ENCODE data around the gene TTLL3. TPM values are rescaled to one million over a fixed set of nuclear protein-coding genes. Genes with fewer than 3 reads are reported as not detected.

Gene TTLL3
- total RNA-seq, 5 donors from 2014 or later (not counting 1 experiment from before 2014, with no cell fraction given) = 59.8 to 94.9 (median 67.4) TPM

DNA sequence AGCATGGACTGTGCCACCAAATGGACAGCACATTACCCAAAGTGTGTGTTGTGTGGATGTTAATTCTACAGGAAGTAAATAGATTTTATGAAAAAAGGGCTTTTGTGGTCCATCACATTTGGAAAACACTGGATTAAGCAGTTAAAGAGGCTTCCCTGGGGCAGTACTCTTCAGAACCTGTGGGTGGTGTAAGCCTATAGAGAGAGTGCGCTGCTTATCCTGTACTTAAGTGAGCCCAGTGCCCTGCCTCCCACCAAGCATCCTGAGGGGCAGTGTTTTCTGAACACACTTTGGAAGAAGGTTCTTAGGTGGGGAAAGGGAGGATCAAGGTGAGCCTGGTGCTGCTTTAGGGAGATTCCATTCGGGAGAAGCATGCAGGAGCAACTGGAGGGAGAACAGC is 10.9 kb downstream of the TTLL3 start:
- CTCF ChIA-PET = no interaction called here
- peak in 1 of 4 experiments; percentile 38 for ATAC-seq (replicated peaks in 1 of 4)
- WGBS (ENCODE audit: insufficient coverage) = 94% methylated on average over 2 of the region's 2 CpGs
- Histone ChIP-seq H3K27ac (ENCODE audit: low read length) (no peak overlapping the region), H3K4me1 (ENCODE audit: control insufficient read depth in 1 of 2, extremely low read depth in 1 of 2, insufficient read depth in 2 of 2, low read length in 2 of 2) (no peaks in the 10 kb centered on the region), H3K36me3 (ENCODE audit: control insufficient read depth in 2 of 2, extremely low read depth in 1 of 2, insufficient read depth in 1 of 2, low read length in 1 of 2) (peaks cover 2 to 5% of the 10 kb centered on the region in 2 donors), H3K4me3 (ENCODE audit: control insufficient read depth in 1 of 2, extremely low read depth in 1 of 2, low read length in 1 of 2) (no peak overlapping the region), H3K27me3 (replicated peaks in 1 of 2; ENCODE audit: control insufficient read depth in 2 of 2, extremely low read depth in 1 of 2, insufficient read depth in 2 of 2, low read length in 1 of 2) (no peaks in the 10 kb centered on the region), H3K9me3 (no peaks in the 10 kb centered on the region)
- Mint-ChIP-seq H3K27me3 (no peaks in the 10 kb centered on the region), H3K4me1 (peaks cover 0 to 4% (median 0%) of the 10 kb centered on the region in 3 donors), H3K36me3 (peaks cover 6% of the 10 kb centered on the region), H3K9me3 (no peaks in the 10 kb centered on the region), H3K27ac (no peak overlapping the region), H3K4me3 (no peak overlapping the region)
- DNase-seq = no peak
- POLR2A ChIA-PET = no interaction called here

DNA sequence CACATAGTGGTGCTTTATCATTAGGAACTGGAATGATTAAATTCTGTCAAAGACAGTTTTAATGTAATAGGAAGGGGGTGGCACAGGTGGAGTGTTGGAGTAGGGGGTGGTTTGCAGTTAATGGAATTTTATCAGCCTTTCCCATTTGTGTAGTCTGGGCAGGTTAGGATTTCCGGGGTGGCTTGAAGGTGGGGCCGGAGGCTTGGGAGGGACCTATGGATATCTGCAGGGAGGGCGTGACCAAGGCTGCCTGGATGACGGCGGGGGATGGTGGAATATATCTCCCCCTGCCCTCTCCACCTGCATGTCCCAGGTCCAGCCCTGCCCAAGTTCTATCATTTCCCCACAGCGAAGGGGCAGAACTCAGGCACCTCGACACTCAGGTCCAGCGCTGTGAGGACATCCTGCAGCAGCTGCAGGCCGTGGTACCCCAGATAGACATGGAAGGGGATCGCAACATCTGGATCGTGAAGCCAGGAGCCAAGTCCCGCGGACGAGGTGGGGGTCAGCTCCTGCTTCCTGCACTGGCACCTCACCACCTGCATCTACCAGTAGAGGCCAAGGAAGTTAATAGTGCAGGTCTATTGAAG is 15.5 kb downstream of the TTLL3 start:
- Mint-ChIP-seq H3K4me1 (peaks cover 0 to 10% (median 3%) of the 10 kb centered on the region in 3 donors), H3K36me3 (no peaks in the 10 kb centered on the region), H3K9me3 (no peaks in the 10 kb centered on the region), H3K27me3 (no peaks in the 10 kb centered on the region), H3K4me3 (no peak overlapping the region), H3K27ac (no peak overlapping the region)
- Histone ChIP-seq H3K4me3 (ENCODE audit: control insufficient read depth in 1 of 2, extremely low read depth in 1 of 2, low read length in 1 of 2) (no peak overlapping the region), H3K27ac (ENCODE audit: low read length) (no peak overlapping the region), H3K4me1 (ENCODE audit: control insufficient read depth in 1 of 2, extremely low read depth in 1 of 2, insufficient read depth in 2 of 2, low read length in 2 of 2) (no peaks in the 10 kb centered on the region), H3K27me3 (replicated peaks in 1 of 2; ENCODE audit: control insufficient read depth in 2 of 2, extremely low read depth in 1 of 2, insufficient read depth in 2 of 2, low read length in 1 of 2) (no peaks in the 10 kb centered on the region), H3K36me3 (ENCODE audit: control insufficient read depth in 2 of 2, extremely low read depth in 1 of 2, insufficient read depth in 1 of 2, low read length in 1 of 2) (peaks cover 9 to 18% of the 10 kb centered on the region in 2 donors), H3K9me3 (no peaks in the 10 kb centered on the region)
- DNase-seq (no peak), ATAC-seq (replicated peaks in 1 of 4) (no peak)
- ChIA-PET CTCF (no interaction called here), POLR2A (interaction anchor here in 1 of 2 donors (0.7 kb wide), 1 partner anchor 126 kb away, joined by 4 read pairs; no protein-coding TSS in a partner anchor)
- WGBS (ENCODE audit: insufficient coverage) = 98% methylated on average over 9 of the region's 14 CpGs

DNA sequence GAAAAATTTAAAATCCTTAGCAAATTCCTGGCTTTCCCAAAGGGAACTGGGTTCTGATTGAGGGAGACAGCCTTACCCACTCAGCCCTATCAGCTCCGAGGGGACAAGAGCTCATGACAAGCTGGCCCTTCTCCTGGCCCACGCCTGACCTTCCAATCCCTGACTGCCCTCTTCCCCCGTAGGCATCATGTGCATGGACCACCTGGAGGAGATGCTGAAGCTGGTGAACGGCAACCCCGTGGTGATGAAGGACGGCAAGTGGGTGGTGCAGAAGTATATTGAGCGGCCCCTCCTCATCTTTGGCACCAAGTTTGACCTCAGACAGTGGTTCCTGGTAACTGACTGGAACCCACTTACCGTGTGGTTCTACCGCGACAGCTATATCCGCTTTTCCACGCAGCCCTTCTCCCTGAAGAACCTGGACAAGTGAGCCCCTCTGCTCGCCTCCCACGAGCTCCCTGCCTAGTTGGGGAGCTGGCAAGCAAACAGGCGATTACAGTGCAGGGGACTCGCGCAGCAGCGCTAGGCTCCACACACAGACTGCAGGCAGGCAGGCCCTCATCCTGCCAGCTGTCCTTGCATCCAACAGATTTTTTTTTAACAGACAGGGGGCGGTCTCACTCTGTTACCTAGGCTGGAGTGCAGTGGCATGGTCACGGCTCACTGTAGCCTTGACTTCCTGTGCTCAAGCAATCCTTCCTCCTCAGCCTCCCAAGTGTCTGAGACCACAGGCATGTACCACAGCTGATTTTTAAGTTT is 16.9 kb downstream of the TTLL3 start:
- no peaks in the 10 kb centered on the region for H3K27me3 ChIP-seq (replicated peaks in 1 of 2; ENCODE audit: control insufficient read depth in 2 of 2, extremely low read depth in 1 of 2, insufficient read depth in 2 of 2, low read length in 1 of 2)
- ChIA-PET POLR2A (no interaction called here), CTCF (interaction anchor here (0.5 to 0.6 kb wide), 3 partner anchors 18 to 333 kb away, joined by 4 to 10 read pairs (median 4); no protein-coding TSS in a partner anchor)
- Mint-ChIP-seq H3K4me1 (peaks cover 7 to 14% (median 9%) of the 10 kb centered on the region in 3 donors), H3K9me3 (no peaks in the 10 kb centered on the region), H3K36me3 (peaks cover 3% of the 10 kb centered on the region), H3K4me3 (no peak overlapping the region), H3K27ac (no peak overlapping the region), H3K27me3 (no peaks in the 10 kb centered on the region)
- H3K4me3 ChIP-seq (ENCODE audit: control insufficient read depth in 1 of 2, extremely low read depth in 1 of 2, low read length in 1 of 2) = no peak overlapping the region
- 90% methylated on average over 19 of the region's 20 CpGs for WGBS (ENCODE audit: insufficient coverage)
- no peaks in the 10 kb centered on the region for H3K4me1 ChIP-seq (ENCODE audit: control insufficient read depth in 1 of 2, extremely low read depth in 1 of 2, insufficient read depth in 2 of 2, low read length in 2 of 2)
- H3K36me3 ChIP-seq (ENCODE audit: control insufficient read depth in 2 of 2, extremely low read depth in 1 of 2, insufficient read depth in 1 of 2, low read length in 1 of 2) = peaks cover 5 to 18% of the 10 kb centered on the region in 2 donors
- no peaks in the 10 kb centered on the region for H3K9me3 ChIP-seq
- H3K27ac ChIP-seq (ENCODE audit: low read length) = no peak overlapping the region
- DNase-seq = peak in 4 of 35 experiments; percentile 9 to 37 (median 10)
- peak in 3 of 4 experiments; percentile 48 to 56 (median 50) for ATAC-seq (replicated peaks in 1 of 4)

DNA sequence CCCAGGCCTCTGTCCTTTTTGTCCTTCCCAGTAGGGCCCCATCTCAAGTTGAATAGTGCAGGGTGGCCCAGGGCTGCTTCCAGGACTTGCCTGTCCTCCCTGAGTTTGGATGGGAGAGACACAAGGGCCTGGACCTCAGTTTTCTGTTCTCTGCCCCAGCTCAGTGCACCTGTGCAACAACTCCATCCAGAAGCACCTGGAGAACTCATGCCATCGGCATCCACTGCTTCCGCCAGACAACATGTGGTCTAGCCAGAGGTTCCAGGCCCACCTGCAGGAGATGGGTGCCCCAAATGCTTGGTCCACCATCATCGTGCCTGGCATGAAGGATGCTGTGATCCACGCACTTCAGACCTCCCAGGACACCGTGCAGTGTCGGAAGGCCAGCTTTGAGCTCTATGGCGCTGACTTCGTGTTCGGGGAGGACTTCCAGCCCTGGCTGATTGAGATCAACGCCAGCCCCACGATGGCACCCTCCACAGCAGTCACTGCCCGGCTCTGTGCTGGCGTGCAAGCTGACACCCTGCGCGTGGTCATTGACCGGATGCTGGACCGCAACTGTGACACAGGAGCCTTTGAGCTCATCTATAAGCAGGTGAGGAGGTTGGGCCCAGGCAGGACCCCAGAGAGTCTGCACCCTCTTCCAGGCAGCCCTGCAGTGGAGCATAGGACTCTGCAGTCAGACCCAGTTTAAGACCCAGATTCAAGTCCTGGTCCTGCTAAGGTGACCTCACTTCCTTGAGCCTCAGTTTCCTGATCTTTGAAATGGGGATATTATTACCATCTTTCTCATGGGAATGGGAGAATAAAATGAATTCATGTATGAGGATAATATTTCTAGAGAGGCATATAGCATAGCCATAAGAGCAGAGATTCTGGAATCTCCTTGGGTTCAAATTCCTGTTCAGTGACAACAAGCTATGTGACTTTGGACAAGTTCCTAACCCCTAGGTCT is 19.0 kb downstream of the TTLL3 start:
- Histone ChIP-seq H3K27me3 (replicated peaks in 1 of 2; ENCODE audit: control insufficient read depth in 2 of 2, extremely low read depth in 1 of 2, insufficient read depth in 2 of 2, low read length in 1 of 2) (no peaks in the 10 kb centered on the region), H3K4me3 (ENCODE audit: control insufficient read depth in 1 of 2, extremely low read depth in 1 of 2, low read length in 1 of 2) (no peak overlapping the region), H3K36me3 (ENCODE audit: control insufficient read depth in 2 of 2, extremely low read depth in 1 of 2, insufficient read depth in 1 of 2, low read length in 1 of 2) (peaks cover 9 to 30% of the 10 kb centered on the region in 2 donors), H3K27ac (ENCODE audit: low read length) (no peak overlapping the region), H3K4me1 (ENCODE audit: control insufficient read depth in 1 of 2, extremely low read depth in 1 of 2, insufficient read depth in 2 of 2, low read length in 2 of 2) (no peaks in the 10 kb centered on the region), H3K9me3 (no peaks in the 10 kb centered on the region)
- POLR2A ChIA-PET = interaction anchor here in 1 of 2 donors (0.6 kb wide), 1 partner anchor 130 kb away, joined by 10 read pairs; no protein-coding TSS in a partner anchor
- peaks cover 7 to 14% (median 9%) of the 10 kb centered on the region in 3 donors for H3K4me1 Mint-ChIP-seq
- no peaks in the 10 kb centered on the region for H3K27me3 Mint-ChIP-seq
- H3K27ac Mint-ChIP-seq = no peak overlapping the region
- no peaks in the 10 kb centered on the region for H3K9me3 Mint-ChIP-seq
- CTCF ChIA-PET = interaction anchor here in 1 of 2 donors (0.6 kb wide), 1 partner anchor 16 kb away, joined by 4 read pairs; no protein-coding TSS in a partner anchor
- WGBS (ENCODE audit: insufficient coverage) = 97% methylated on average over 17 of the region's 17 CpGs
- H3K4me3 Mint-ChIP-seq = no peak overlapping the region
- no peak for ATAC-seq (replicated peaks in 1 of 4)
- peaks cover 9% of the 10 kb centered on the region for H3K36me3 Mint-ChIP-seq
- no peak for DNase-seq

DNA sequence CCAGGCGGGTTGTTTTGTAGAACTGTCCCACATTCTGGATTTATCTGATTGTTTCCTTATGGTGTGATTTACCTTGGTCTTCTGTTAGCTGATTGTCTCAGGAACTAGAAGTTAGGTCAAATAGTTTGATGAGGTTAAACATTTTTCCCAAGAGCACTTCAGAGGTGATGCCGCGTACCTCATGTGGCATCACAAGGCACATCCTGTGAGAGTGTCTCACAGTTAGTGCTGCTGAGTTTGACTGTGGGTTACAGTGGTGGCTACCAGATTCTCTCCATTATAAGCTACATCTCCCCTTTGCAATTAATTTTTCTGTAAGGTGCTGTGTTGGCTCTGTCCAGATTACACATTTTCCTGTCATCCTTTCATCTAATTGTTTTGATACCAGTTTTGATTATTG is 21.2 kb downstream of the TTLL3 start:
- 100% methylated on average over 1 of the region's 3 CpGs for WGBS (ENCODE audit: insufficient coverage)
- no peak for DNase-seq
- H3K36me3 Mint-ChIP-seq = peaks cover 23% of the 10 kb centered on the region
- H3K4me1 ChIP-seq (ENCODE audit: control insufficient read depth in 1 of 2, extremely low read depth in 1 of 2, insufficient read depth in 2 of 2, low read length in 2 of 2) = no peaks in the 10 kb centered on the region
- no peaks in the 10 kb centered on the region for H3K9me3 Mint-ChIP-seq
- CTCF ChIA-PET = interaction anchor here in 1 of 2 donors (0.6 kb wide), 1 partner anchor 255 kb away, joined by 3 read pairs; no protein-coding TSS in a partner anchor
- ATAC-seq (replicated peaks in 1 of 4) = peak in 2 of 4 experiments; percentile 35 to 37
- no peaks in the 10 kb centered on the region for H3K27me3 Mint-ChIP-seq
- POLR2A ChIA-PET = interaction anchor here in 1 of 2 donors (0.7 kb wide), 1 partner anchor 23 kb away, joined by 9 read pairs; no protein-coding TSS in a partner anchor
- H3K27ac ChIP-seq (ENCODE audit: low read length) = no peak overlapping the region
- no peak overlapping the region for H3K4me3 ChIP-seq (ENCODE audit: control insufficient read depth in 1 of 2, extremely low read depth in 1 of 2, low read length in 1 of 2)
- no peaks in the 10 kb centered on the region for H3K27me3 ChIP-seq (replicated peaks in 1 of 2; ENCODE audit: control insufficient read depth in 2 of 2, extremely low read depth in 1 of 2, insufficient read depth in 2 of 2, low read length in 1 of 2)
- H3K9me3 ChIP-seq = no peaks in the 10 kb centered on the region
- no peak overlapping the region for H3K4me3 Mint-ChIP-seq
- peak overlapping the region; percentile 34 to 42 for H3K27ac Mint-ChIP-seq
- peaks cover 9 to 14% (median 9%) of the 10 kb centered on the region in 3 donors for H3K4me1 Mint-ChIP-seq
- H3K36me3 ChIP-seq (ENCODE audit: control insufficient read depth in 2 of 2, extremely low read depth in 1 of 2, insufficient read depth in 1 of 2, low read length in 1 of 2) = peaks cover 9 to 47% of the 10 kb centered on the region in 2 donors

DNA sequence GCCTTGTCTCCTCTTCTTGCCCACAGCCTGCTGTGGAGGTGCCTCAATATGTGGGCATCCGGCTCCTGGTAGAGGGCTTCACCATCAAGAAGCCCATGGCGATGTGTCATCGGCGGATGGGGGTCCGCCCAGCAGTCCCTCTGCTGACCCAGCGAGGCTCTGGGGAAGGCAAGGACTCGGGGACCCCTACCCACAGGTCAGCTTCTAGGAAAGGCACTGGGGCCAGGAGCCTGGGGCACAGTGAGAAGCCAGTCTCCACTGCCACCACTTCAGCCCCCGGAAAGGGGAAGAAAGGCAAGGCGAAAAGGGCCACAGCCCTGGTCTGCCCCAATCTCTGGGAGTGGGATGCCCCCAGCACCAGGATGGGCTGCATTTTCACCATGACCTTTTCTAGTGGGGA is 23.0 kb downstream of the TTLL3 start:
- H3K36me3 Mint-ChIP-seq = peaks cover 28% of the 10 kb centered on the region
- H3K36me3 ChIP-seq (ENCODE audit: control insufficient read depth in 2 of 2, extremely low read depth in 1 of 2, insufficient read depth in 1 of 2, low read length in 1 of 2) = peaks cover 5 to 51% of the 10 kb centered on the region in 2 donors
- POLR2A ChIA-PET = no interaction called here

More for the DNA sequence above, 23.0 kb downstream of the TTLL3 start:
- no peak overlapping the region for H3K4me3 Mint-ChIP-seq
- H3K27me3 Mint-ChIP-seq = no peaks in the 10 kb centered on the region
- DNase-seq (no peak), ATAC-seq (replicated peaks in 1 of 4) (no peak)
- H3K4me3 ChIP-seq (ENCODE audit: control insufficient read depth in 1 of 2, extremely low read depth in 1 of 2, low read length in 1 of 2) = no peak overlapping the region
- WGBS (ENCODE audit: insufficient coverage) = 92% methylated on average over 8 of the region's 9 CpGs
- no peaks in the 10 kb centered on the region for H3K9me3 ChIP-seq
- H3K27ac Mint-ChIP-seq = no peak overlapping the region
- no peaks in the 10 kb centered on the region for H3K4me1 ChIP-seq (ENCODE audit: control insufficient read depth in 1 of 2, extremely low read depth in 1 of 2, insufficient read depth in 2 of 2, low read length in 2 of 2)
- CTCF ChIA-PET = no interaction called here
- peaks cover 7 to 9% (median 9%) of the 10 kb centered on the region in 3 donors for H3K4me1 Mint-ChIP-seq
- H3K27ac ChIP-seq (ENCODE audit: low read length) = no peak overlapping the region
- no peaks in the 10 kb centered on the region for H3K9me3 Mint-ChIP-seq
- H3K27me3 ChIP-seq (replicated peaks in 1 of 2; ENCODE audit: control insufficient read depth in 2 of 2, extremely low read depth in 1 of 2, insufficient read depth in 2 of 2, low read length in 1 of 2) = no peaks in the 10 kb centered on the region

Data from T-cell (primary cell).